Measurements from ENCODE around the gene RPTN. TPM values are rescaled to one million over a fixed set of nuclear protein-coding genes. Genes with fewer than 3 reads are reported as not detected.

RPTN gene
- total RNA-seq, 1 donor: 0.36 TPM

DNA sequence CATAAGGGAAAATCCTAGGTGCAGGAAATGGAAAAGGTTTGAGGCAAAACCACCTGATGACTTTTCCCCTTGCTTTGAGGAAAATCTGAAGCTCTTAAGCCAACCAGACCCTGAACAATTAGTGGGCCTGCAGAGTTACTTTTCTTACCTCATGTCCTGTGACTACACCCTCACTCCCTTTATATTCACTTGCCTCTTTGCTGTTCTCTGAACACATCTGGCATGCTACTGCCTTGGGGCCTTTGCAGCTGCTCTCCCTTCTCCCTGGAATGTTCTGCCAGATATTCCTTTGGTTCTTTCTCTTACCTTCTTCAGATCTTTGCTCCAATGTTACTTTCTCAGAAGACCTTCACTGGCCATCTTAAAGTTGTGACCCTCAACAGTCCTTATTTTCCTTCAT is 21.8 kb downstream of the RPTN start:
- Histone ChIP-seq H3K27ac (ENCODE audit: low read depth, low read length) (no peak overlapping the region), H3K9me3 (ENCODE audit: low read depth, low read length) (no peaks in the 10 kb centered on the region), H3K79me2 (ENCODE audit: insufficient read depth, low read length) (no peaks in the 10 kb centered on the region), H4K20me1 (ENCODE audit: insufficient read depth, low read length) (no peaks in the 10 kb centered on the region), H3K4me3 (ENCODE audit: insufficient read depth, low read length) (no peak overlapping the region), H3K4me1 (ENCODE audit: insufficient read depth, low read length) (no peaks in the 10 kb centered on the region), H2AFZ (ENCODE audit: low read length) (no peak overlapping the region), H3K27me3 (ENCODE audit: insufficient read depth, low read length) (peaks cover 27% of the 10 kb centered on the region), H3K4me2 (ENCODE audit: insufficient read depth, low read length) (no peak overlapping the region), H3K36me3 (ENCODE audit: insufficient read depth, low read length) (no peaks in the 10 kb centered on the region)
- DNase-seq (ENCODE audit: insufficient read length, low spot score, missing footprints): no peak
- TF ChIP-seq, protein P1, sequence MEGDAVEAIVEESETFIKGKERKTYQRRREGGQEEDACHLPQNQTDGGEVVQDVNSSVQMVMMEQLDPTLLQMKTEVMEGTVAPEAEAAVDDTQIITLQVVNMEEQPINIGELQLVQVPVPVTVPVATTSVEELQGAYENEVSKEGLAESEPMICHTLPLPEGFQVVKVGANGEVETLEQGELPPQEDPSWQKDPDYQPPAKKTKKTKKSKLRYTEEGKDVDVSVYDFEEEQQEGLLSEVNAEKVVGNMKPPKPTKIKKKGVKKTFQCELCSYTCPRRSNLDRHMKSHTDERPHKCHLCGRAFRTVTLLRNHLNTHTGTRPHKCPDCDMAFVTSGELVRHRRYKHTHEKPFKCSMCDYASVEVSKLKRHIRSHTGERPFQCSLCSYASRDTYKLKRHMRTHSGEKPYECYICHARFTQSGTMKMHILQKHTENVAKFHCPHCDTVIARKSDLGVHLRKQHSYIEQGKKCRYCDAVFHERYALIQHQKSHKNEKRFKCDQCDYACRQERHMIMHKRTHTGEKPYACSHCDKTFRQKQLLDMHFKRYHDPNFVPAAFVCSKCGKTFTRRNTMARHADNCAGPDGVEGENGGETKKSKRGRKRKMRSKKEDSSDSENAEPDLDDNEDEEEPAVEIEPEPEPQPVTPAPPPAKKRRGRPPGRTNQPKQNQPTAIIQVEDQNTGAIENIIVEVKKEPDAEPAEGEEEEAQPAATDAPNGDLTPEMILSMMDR (IDR thresholded peaks at IDR 0.05; ENCODE audit: extremely low read depth, low read depth, low read length): no peak

GRCh38 chr1:152130186-152130585 is 28.8 kb downstream of the RPTN start:
- TF ChIP-seq, protein P1 (IDR thresholded peaks at IDR 0.05; ENCODE audit: extremely low read depth, low read depth, low read length): no peak
- Histone ChIP-seq H3K27me3 (ENCODE audit: insufficient read depth, low read length) (peaks cover 16% of the 10 kb centered on the region), H3K27ac (ENCODE audit: low read depth, low read length) (no peak overlapping the region)

GRCh38 chr1:152127673-152128072 is 31.4 kb downstream of the RPTN start:
- Histone ChIP-seq H3K27ac (ENCODE audit: low read depth, low read length) (no peak overlapping the region), H3K79me2 (ENCODE audit: insufficient read depth, low read length) (no peaks in the 10 kb centered on the region), H3K4me1 (ENCODE audit: insufficient read depth, low read length) (no peaks in the 10 kb centered on the region), H3K27me3 (ENCODE audit: insufficient read depth, low read length) (peaks cover 15% of the 10 kb centered on the region), H3K36me3 (ENCODE audit: insufficient read depth, low read length) (no peaks in the 10 kb centered on the region), H2AFZ (ENCODE audit: low read length) (no peak overlapping the region), H3K9me3 (ENCODE audit: low read depth, low read length) (no peaks in the 10 kb centered on the region), H3K4me2 (ENCODE audit: insufficient read depth, low read length) (no peak overlapping the region), H3K4me3 (ENCODE audit: insufficient read depth, low read length) (no peak overlapping the region), H4K20me1 (ENCODE audit: insufficient read depth, low read length) (no peaks in the 10 kb centered on the region)
- TF ChIP-seq, protein P1 (IDR thresholded peaks at IDR 0.05; ENCODE audit: extremely low read depth, low read depth, low read length): no peak
- DNase-seq (ENCODE audit: insufficient read length, low spot score, missing footprints): no peak

More at GRCh38 chr1:152130186-152130585, 28.8 kb downstream of the RPTN start:
- Histone ChIP-seq H3K4me2 (ENCODE audit: insufficient read depth, low read length) (no peak overlapping the region), H4K20me1 (ENCODE audit: insufficient read depth, low read length) (no peaks in the 10 kb centered on the region), H3K79me2 (ENCODE audit: insufficient read depth, low read length) (no peaks in the 10 kb centered on the region), H3K9me3 (ENCODE audit: low read depth, low read length) (no peaks in the 10 kb centered on the region), H3K36me3 (ENCODE audit: insufficient read depth, low read length) (no peaks in the 10 kb centered on the region), H2AFZ (ENCODE audit: low read length) (no peak overlapping the region), H3K4me3 (ENCODE audit: insufficient read depth, low read length) (no peak overlapping the region), H3K4me1 (ENCODE audit: insufficient read depth, low read length) (no peaks in the 10 kb centered on the region)
- no peak for DNase-seq (ENCODE audit: insufficient read length, low spot score, missing footprints)

DNA sequence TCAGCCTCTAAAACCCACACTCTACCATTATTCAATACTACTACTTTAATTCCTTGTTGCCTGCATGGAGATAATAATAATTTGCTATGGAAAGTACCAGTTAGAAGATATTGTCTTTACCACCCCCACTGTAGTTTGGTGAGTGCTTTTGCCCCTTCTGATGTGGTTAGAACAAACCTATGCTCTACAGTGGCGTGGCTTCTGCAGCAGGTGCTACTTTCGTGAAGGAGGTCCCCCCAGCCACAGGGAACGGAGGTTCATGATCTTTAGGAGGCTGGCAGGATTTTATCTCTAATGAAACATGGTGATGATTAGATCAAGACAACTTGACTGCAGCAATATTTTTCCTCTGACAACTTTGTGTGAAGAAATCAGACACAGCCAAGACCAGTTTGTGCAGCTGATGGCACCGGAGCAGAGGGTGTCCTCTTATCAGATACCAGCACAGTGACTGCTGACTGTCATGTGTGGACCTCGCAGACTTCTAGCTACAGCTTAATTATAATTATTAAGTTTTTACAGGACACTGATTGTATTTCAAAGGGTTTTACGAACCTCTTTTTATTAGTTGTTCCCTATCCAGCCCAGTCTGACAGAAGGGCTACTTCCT is 33.1 kb downstream of the RPTN start:
- no peaks in the 10 kb centered on the region for H3K4me1 ChIP-seq (ENCODE audit: insufficient read depth, low read length)
- no peak overlapping the region for H3K4me2 ChIP-seq (ENCODE audit: insufficient read depth, low read length)
- no peak overlapping the region for H2AFZ ChIP-seq (ENCODE audit: low read length)
- H3K9me3 ChIP-seq (ENCODE audit: low read depth, low read length): no peaks in the 10 kb centered on the region
- no peak overlapping the region for H3K27ac ChIP-seq (ENCODE audit: low read depth, low read length)
- DNase-seq (ENCODE audit: insufficient read length, low spot score, missing footprints): no peak
- H3K79me2 ChIP-seq (ENCODE audit: insufficient read depth, low read length): no peaks in the 10 kb centered on the region
- TF ChIP-seq, protein P1 (IDR thresholded peaks at IDR 0.05; ENCODE audit: extremely low read depth, low read depth, low read length): no peak
- H4K20me1 ChIP-seq (ENCODE audit: insufficient read depth, low read length): no peaks in the 10 kb centered on the region
- no peaks in the 10 kb centered on the region for H3K36me3 ChIP-seq (ENCODE audit: insufficient read depth, low read length)
- H3K27me3 ChIP-seq (ENCODE audit: insufficient read depth, low read length): peaks cover 17% of the 10 kb centered on the region
- H3K4me3 ChIP-seq (ENCODE audit: insufficient read depth, low read length): no peak overlapping the region

Measured in osteoblast (primary cell).